ENCODE data around the gene SHKBP1.
A peak's percentile ranks its signal among the peaks of the same experiment; 100 is the strongest.

The SHKBP1 gene

GRCh38 chr19:40599331-40599901, 22.7 kb downstream of the SHKBP1 start (continued):
- TF ChIP-seq ZNF280C (tag by site-specific recombination; IDR thresholded peaks at IDR 0.05), result no peak
- TF ChIP-seq ZNF274 (IDR thresholded peaks at IDR 0.05; ENCODE audit: low read length), result no peak
- no peak for TF ChIP-seq ZNF274 (tag by site-specific recombination; IDR thresholded peaks at IDR 0.05; ENCODE audit: borderline replicate concordance)
- no peak; the same call in none of the 2 replicates for TF ChIP-seq ZNF600 (tag by site-specific recombination; IDR thresholded peaks at IDR 0.05)
- TF ChIP-seq ZFP41 (tag by site-specific recombination; IDR thresholded peaks at IDR 0.05; ENCODE audit: borderline replicate concordance), result no peak
- TF ChIP-seq ZFP3 (tag by site-specific recombination; IDR thresholded peaks at IDR 0.05; ENCODE audit: low read depth), result peak; percentile 12; the same call in 1 of the 2 replicates
- TF ChIP-seq SALL2 (tag by site-specific recombination; IDR thresholded peaks at IDR 0.05; ENCODE audit: borderline replicate concordance), result no peak
- no peak for TF ChIP-seq REPIN1 (tag by site-specific recombination; IDR thresholded peaks at IDR 0.05; ENCODE audit: low read depth)
- TF ChIP-seq ZNF677 (tag by site-specific recombination; IDR thresholded peaks at IDR 0.05), result no peak
- no peak for TF ChIP-seq ZFP37 (tag by site-specific recombination; IDR thresholded peaks at IDR 0.05)
- no peak for TF ChIP-seq MYNN (tag by site-specific recombination; IDR thresholded peaks at IDR 0.05; ENCODE audit: borderline replicate concordance)
- TF ChIP-seq SP7 (tag by site-specific recombination; IDR thresholded peaks at IDR 0.05), result no peak; the same call in 1 of the 2 replicates
- no peak for TF ChIP-seq INSM2 (tag by site-specific recombination; IDR thresholded peaks at IDR 0.05)
- 0 out of 2 replicates have a peak, but pooled peaks have one; percentile 13 for TF ChIP-seq MZF1 (tag by site-specific recombination; IDR thresholded peaks at IDR 0.05; ENCODE audit: borderline replicate concordance)
- no peak for TF ChIP-seq ZNF292 (tag by site-specific recombination; IDR thresholded peaks at IDR 0.05; ENCODE audit: borderline replicate concordance, low read depth)
- TF ChIP-seq, protein P1, sequence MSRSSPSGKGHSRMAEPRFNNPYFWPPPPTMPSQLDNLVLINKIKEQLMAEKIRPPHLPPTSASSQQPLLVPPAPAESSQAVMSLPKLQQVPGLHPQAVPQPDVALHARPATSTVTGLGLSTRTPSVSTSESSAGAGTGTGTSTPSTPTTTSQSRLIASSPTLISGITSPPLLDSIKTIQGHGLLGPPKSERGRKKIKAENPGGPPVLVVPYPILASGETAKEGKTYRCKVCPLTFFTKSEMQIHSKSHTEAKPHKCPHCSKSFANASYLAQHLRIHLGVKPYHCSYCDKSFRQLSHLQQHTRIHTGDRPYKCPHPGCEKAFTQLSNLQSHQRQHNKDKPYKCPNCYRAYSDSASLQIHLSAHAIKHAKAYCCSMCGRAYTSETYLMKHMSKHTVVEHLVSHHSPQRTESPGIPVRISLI (tag by site-specific recombination; IDR thresholded peaks at IDR 0.05), result no peak
- peak; percentile 48; the same call in 1 of the 2 replicates for TF ChIP-seq ZNF76 (tag by site-specific recombination; IDR thresholded peaks at IDR 0.05; ENCODE audit: borderline replicate concordance, low read depth)
- no peak for TF ChIP-seq ZNF660 (tag by site-specific recombination; IDR thresholded peaks at IDR 0.05)
- no peak for TF ChIP-seq ZNF548 (tag by site-specific recombination; IDR thresholded peaks at IDR 0.05)
- peak; percentile 67; the same call in 1 of the 2 replicates for TF ChIP-seq OSR2 (tag by site-specific recombination; IDR thresholded peaks at IDR 0.05)
- TF ChIP-seq, protein P2, sequence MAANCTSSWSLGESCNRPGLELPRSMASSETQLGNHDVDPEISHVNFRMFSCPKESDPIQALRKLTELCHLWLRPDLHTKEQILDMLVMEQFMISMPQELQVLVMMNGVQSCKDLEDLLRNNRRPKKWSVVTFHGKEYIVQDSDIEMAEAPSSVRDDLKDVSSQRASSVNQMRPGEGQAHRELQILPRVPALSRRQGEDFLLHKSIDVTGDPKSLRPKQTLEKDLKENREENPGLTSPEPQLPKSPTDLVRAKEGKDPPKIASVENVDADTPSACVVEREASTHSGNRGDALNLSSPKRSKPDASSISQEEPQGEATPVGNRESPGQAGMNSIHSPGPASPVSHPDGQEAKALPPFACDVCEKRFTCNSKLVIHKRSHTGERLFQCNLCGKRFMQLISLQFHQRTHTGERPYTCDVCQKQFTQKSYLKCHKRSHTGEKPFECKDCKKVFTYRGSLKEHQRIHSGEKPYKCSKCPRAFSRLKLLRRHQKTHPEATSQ (tag by site-specific recombination; IDR thresholded peaks at IDR 0.05), result 0 out of 2 replicates have a peak, but pooled peaks have one; percentile 51
- TF ChIP-seq ZNF654 (tag by site-specific recombination; IDR thresholded peaks at IDR 0.05; ENCODE audit: low read depth), result no peak
- no peak for TF ChIP-seq ZNF510 (tag by site-specific recombination; IDR thresholded peaks at IDR 0.05; ENCODE audit: insufficient replicate concordance)
- peak; percentile 96 for TF ChIP-seq ZNF335 (tag by site-specific recombination; conservative IDR thresholded peaks at IDR 0.05)
- TF ChIP-seq ZNF529 (tag by site-specific recombination; IDR thresholded peaks at IDR 0.05; ENCODE audit: insufficient replicate concordance), result no peak
- TF ChIP-seq, protein P3, sequence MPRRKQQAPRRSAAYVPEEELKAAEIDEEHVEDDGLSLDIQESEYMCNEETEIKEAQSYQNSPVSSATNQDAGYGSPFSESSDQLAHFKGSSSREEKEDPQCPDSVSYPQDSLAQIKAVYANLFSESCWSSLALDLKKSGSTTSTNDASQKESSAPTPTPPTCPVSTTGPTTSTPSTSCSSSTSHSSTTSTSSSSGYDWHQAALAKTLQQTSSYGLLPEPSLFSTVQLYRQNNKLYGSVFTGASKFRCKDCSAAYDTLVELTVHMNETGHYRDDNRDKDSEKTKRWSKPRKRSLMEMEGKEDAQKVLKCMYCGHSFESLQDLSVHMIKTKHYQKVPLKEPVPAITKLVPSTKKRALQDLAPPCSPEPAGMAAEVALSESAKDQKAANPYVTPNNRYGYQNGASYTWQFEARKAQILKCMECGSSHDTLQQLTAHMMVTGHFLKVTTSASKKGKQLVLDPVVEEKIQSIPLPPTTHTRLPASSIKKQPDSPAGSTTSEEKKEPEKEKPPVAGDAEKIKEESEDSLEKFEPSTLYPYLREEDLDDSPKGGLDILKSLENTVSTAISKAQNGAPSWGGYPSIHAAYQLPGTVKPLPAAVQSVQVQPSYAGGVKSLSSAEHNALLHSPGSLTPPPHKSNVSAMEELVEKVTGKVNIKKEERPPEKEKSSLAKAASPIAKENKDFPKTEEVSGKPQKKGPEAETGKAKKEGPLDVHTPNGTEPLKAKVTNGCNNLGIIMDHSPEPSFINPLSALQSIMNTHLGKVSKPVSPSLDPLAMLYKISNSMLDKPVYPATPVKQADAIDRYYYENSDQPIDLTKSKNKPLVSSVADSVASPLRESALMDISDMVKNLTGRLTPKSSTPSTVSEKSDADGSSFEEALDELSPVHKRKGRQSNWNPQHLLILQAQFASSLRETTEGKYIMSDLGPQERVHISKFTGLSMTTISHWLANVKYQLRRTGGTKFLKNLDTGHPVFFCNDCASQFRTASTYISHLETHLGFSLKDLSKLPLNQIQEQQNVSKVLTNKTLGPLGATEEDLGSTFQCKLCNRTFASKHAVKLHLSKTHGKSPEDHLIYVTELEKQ (tag by site-specific recombination; IDR thresholded peaks at IDR 0.05; ENCODE audit: borderline replicate concordance), result peak; percentile 81; the same call in 1 of the 2 replicates
- no peak for TF ChIP-seq ZNF580 (tag by site-specific recombination; IDR thresholded peaks at IDR 0.05)
